ENCODE data around the gene HGF.

- no peak for TF ChIP-seq MAX (CRISPR knock-in tag; IDR thresholded peaks at IDR 0.05)
- TF ChIP-seq CTCF (IDR thresholded peaks at IDR 0.05), result no peak
- no peak for TF ChIP-seq USF1 (CRISPR knock-in tag; IDR thresholded peaks at IDR 0.05)
- TF ChIP-seq ESRRA (CRISPR knock-in tag; IDR thresholded peaks at IDR 0.05; ENCODE audit: borderline replicate concordance), result no peak
- TF ChIP-seq FOXJ3 (CRISPR knock-in tag; IDR thresholded peaks at IDR 0.05; ENCODE audit: borderline replicate concordance), result no peak
- no peak for TF ChIP-seq MXD4 (CRISPR knock-in tag; IDR thresholded peaks at IDR 0.05; ENCODE audit: borderline replicate concordance)
- TF ChIP-seq ELF4 (CRISPR knock-in tag; IDR thresholded peaks at IDR 0.05; ENCODE audit: low read depth), result no peak
These were observed 5.7 kb upstream of the HGF start for GRCh38 chr7:81775560-81775959.
